HEK293 (cell line): Measurements from ENCODE around the gene HSPB6.

Experiments
- CTCF ChIP-seq: fragments of 450-650 bp; formaldehyde crosslinking; IDR thresholded peaks from 2 replicates; pipeline ENCODE4 v1.5.1; 2016; ENCODE audit warnings: missing biosample characterization, missing genetic modification characterization
- KLF8 ChIP-seq: fragments of 450-650 bp; formaldehyde crosslinking; IDR thresholded peaks from 2 replicates; pipeline ENCODE4 v1.5.1; 2016; ENCODE audit warnings: missing biosample characterization, missing genetic modification characterization
- MYNN ChIP-seq: fragments of 450-650 bp; formaldehyde crosslinking; IDR thresholded peaks from 2 replicates; pipeline ENCODE4 v1.5.1; 2016; ENCODE audit warnings: missing biosample characterization, missing genetic modification characterization, borderline replicate concordance
- PRDM1 ChIP-seq: fragments of 450-650 bp; formaldehyde crosslinking; IDR thresholded peaks from 2 replicates; pipeline ENCODE4; 2016; ENCODE audit warnings: missing biosample characterization, missing genetic modification characterization
- SP7 ChIP-seq: fragments of 450-650 bp; formaldehyde crosslinking; IDR thresholded peaks from 2 replicates; pipeline ENCODE4 v1.5.1; 2016; ENCODE audit warnings: missing biosample characterization, missing genetic modification characterization
- ZBTB1 ChIP-seq: fragments of 450-650 bp; formaldehyde crosslinking; IDR thresholded peaks from 2 replicates; pipeline ENCODE4 v1.5.1; 2016; ENCODE audit warnings: missing biosample characterization, missing genetic modification characterization
- ZNF114 ChIP-seq: fragments of 450-650 bp; formaldehyde crosslinking; IDR thresholded peaks from 2 replicates; pipeline ENCODE4 v1.5.0; 2017; ENCODE audit warnings: missing biosample characterization, missing genetic modification characterization
- ZNF16 ChIP-seq: fragments of 450-650 bp; formaldehyde crosslinking; IDR thresholded peaks from 2 replicates; pipeline ENCODE4 v1.5.1; 2016; ENCODE audit warnings: low read depth, missing biosample characterization, missing genetic modification characterization
- ZNF335 ChIP-seq: fragments of 450-650 bp; formaldehyde crosslinking; conservative IDR thresholded peaks from 2 replicates; pipeline ENCODE4 v1.5.1; 2016; ENCODE audit warnings: missing biosample characterization, missing genetic modification characterization
- ZNF366 ChIP-seq: fragments of 450-650 bp; formaldehyde crosslinking; conservative IDR thresholded peaks from 2 replicates; pipeline ENCODE4 v1.5.1; 2016; ENCODE audit warnings: missing biosample characterization, missing genetic modification characterization
- ZNF707 ChIP-seq: fragments of 450-650 bp; formaldehyde crosslinking; IDR thresholded peaks from 2 replicates; pipeline ENCODE4 v1.5.1; 2016; ENCODE audit warnings: missing biosample characterization, missing genetic modification characterization
- ZNF777 ChIP-seq: fragments of 450-650 bp; formaldehyde crosslinking; IDR thresholded peaks from 2 replicates; pipeline ENCODE4 v1.5.1; 2017; ENCODE audit warnings: missing biosample characterization, missing genetic modification characterization, borderline replicate concordance
- ZNF785 ChIP-seq: fragments of 450-650 bp; formaldehyde crosslinking; IDR thresholded peaks from 2 replicates; pipeline ENCODE4 v1.5.1; 2016; ENCODE audit warnings: missing biosample characterization, missing genetic modification characterization

DNA sequence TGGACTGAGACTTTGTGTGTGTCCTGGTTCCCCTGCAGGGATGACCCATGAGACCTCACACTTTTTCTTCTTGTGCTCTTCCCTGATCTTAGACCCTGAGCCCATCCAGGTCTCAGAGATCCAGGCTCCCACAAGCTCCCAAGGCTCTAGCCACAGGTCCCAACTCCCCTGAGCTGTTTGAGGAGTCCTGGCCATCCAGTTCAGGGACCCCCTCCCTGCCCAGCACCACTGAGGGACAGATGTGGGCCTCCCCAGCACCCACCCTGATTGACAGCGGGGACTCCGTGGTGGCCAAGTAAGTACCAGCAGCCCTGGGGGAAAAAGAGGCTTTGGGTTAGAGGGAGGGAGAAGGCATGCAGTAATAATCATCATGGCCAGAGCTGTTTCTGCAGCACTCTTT, 2.9 kb upstream of the HSPB6 start:
- TF ChIP-seq CTCF (tag by site-specific recombination) (no peak), PRDM1 (no peak), ZNF707 (tag by site-specific recombination) (no peak), SP7 (tag by site-specific recombination) (no peak), ZNF777 (tag by site-specific recombination) (no peak), MYNN (no peak), ZNF785 (tag by site-specific recombination) (no peak), KLF8 (tag by site-specific recombination) (no peak), ZNF335 (tag by site-specific recombination) (no peak), ZNF366 (tag by site-specific recombination) (no peak), ZNF114 (no peak), ZBTB1 (tag by site-specific recombination) (no peak), ZNF16 (tag by site-specific recombination) (no peak)
